Right lobe of liver (tissue), 4 donors: ENCODE results near the gene FRY.

Experiments used
- CTCF ChIP-seq, 4 donors: fragments of 200-600 bp in 3 of 4; fragments of 450-650 bp in 1 of 4; IDR thresholded peaks; one replicate each; pipeline versions ENCODE4 v1.5.1 to v1.8.0; 2016 to 2022; ENCODE audit warnings: antibody characterized with exemption in 4 of 4, mild to moderate bottlenecking in 2 of 4
- POLR2A ChIP-seq: fragments of 450-650 bp; IDR thresholded peaks from one replicate; pipeline ENCODE4 v1.6.1; 2017; ENCODE audit warnings: antibody characterized with exemption, mild to moderate bottlenecking
- donor health status: DM: no; HTN: no; CAD: no.
- donor health status: DM: no; HTN: no; CAD: no.
- donor health status: DM: no; HTN: yes; CAD: no.

GRCh38 chr13:32310134-32310706, 278.6 kb downstream of the FRY start:
- TF ChIP-seq POLR2A (no peak), CTCF (IDR thresholded peaks at IDR 0.05) (peak; percentile 71 to 88 (median 78))
